NCI-H2196 (cell line): ENCODE results near the gene PTPRU.

Experiments
- DNase-seq: peaks from one replicate; lab custom pipeline; 2025; ENCODE audit not compliant: unreplicated experiment; lab: John Stamatoyannopoulos, UW

The PTPRU gene

DNA sequence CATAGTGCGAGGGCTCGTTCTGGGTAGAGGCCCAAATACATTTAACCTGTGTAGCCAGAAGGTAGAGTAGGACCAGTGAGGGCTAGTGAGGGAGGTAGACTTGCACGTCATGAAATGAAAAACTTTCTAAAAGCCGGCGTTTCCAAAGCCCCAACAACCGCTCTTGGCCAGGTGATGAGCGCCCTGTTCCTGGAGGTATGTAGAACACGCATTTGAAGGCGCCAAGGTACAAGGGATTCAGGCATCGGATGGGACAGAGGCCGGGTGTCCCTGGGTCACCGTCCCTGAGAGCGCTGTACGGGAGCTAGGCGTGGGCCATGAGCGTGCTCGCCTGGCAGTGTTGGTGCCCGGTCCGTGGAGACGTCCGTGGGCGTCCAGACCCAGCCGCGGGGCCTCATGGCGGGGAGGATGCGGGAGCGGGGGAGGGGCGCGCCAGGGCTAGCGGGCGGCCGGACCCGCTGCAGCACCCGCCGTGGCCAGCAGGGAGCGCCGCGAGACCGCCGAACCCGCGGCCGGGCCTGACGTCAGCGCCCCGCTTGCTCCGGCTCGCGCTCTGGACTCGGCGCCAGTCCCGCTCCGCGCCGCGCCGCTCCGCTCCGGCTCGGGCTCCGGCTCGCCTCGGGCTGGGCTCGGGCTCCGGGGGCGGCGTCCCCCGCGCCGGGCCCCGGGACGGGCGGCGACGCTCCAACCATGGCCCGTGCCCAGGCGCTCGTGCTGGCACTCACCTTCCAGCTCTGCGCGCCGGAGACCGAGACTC, at the start of gene PTPRU:
TSS of gene PTPRU (plus strand) at position 568 of the 757 bp plus-strand sequence. CDS start at position 691, 123 bp downstream.
- DNase-seq: peak; percentile 83

DNA sequence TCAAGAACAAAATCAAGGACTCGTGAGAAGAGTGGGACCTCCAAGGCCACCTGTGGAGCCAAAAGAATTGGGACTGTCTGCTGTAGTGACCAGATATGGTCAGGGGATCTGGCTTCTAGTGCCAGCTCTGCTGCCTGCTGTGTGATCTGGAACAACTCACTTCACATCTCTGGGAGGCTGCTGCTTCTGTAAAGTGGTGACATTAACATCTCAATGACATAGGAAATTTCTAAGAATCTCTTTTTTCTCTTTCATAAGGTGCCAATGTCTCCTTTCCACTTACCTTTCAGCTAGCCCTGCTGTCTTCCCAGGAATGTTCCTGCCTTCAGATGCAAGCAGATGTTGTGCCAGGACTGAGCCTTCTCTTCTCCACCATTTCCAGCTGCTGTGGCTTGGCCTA, 49.6 kb upstream of the PTPRU start:
- DNase-seq: no peak

DNA sequence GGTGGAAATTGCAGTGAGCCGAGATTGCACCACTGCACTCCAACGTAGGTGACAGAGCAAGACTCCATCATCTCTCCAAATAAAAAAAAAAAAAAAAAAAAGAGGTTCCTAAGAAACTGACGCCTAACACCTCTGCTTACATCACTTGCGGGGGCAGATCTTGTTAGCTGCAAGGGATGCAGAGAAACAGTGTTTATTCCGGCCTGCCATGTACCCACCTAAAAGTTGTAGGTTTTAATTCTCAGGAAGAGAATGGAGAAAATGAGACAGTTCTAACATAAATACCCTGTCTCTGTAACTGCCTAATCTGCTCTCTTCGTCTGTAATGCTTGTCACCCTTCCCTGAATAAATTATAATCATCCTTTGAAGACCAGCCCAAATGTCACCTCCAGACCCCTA, 45.6 kb upstream of the PTPRU start:
- DNase-seq: no peak

DNA sequence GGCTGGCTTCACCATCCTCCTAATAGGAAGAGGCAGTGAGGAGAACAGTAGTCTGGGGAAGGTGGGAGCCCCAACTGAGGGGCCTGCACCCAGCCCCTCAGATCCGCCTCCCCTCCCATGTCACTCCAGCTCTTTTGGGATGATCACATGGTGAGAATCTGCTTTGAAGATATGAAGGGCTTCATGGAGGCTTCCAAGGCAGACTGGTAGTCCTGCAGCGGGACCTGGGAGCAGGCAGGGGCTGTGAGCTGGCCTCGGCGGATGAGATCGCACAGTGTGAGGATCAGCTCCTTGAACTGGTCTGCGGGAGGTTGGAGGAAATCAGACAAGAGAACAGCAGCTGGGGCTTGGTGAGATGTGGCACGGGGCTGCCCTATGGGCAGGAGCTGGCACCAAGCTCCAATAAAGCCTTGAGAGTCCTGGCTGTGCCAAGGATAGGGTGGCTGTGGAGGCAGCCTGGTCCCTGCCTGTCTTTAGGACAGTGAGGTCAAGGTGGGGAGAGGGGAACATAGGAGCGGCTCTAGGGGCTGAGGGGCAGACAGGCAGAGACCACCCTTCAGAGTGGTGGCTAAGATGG, 42.4 kb upstream of the PTPRU start:
- no peak for DNase-seq

DNA sequence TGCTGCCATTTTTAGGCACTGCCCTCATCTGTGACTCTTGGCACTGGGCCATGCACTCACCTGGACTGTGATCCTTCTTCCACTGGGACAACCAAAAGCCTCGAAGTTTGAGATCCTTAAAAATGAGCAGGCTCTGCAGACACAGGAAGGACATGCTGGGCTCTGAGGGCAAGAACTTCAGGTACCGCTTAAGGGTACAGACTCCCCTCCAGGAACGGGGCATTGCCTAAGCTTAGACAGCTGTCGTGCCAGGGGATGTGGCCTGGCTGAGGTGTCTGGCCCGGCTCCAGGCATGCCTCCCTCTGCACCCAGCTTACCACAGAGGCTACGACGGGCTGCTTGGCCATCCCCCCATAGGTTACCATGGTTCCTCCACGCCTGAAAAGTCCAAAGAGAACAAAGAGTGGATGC, 40.4 kb upstream of the PTPRU start:
- peak; percentile 56 for DNase-seq

- no peak for DNase-seq
Observed at GRCh38 chr1:29196863-29197589, 39.3 kb upstream of the PTPRU start.

DNA sequence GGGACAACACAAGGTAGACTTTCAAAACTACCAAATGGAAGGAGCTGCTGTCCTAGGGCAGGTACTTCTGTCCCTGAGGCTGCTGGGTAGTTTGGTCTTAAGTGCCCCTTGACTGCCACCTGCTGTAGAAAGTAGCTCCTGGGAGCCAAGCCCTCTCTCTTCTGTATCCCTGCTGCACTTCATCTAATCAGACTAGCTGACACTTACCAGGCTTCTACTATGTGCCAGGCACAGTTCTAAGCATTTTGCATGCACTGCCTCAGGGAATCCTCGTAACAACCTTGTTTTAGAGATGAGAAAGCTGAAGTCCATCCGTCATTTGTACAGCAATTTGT, 38.8 kb upstream of the PTPRU start:
- DNase-seq: peak; percentile 14

DNA sequence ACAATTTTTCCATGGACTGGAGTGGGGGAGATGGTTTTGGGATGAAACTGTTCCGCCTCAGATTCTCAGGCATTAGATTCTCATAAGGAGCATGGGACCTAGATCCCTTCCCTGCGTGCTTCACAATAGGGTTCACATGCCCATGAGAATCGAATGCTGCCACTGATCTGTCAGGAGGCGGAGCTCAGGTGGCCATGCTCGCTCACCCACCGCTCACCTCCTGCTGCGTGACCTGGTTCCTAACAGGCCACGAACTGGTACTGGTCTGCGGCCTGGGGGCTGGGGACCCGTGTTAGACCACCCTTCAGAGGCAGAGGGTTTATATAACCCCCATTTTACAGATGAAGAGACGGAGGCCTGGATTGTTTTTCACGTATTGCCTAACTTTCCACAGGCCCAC, 38.3 kb upstream of the PTPRU start:
- no peak for DNase-seq

DNA sequence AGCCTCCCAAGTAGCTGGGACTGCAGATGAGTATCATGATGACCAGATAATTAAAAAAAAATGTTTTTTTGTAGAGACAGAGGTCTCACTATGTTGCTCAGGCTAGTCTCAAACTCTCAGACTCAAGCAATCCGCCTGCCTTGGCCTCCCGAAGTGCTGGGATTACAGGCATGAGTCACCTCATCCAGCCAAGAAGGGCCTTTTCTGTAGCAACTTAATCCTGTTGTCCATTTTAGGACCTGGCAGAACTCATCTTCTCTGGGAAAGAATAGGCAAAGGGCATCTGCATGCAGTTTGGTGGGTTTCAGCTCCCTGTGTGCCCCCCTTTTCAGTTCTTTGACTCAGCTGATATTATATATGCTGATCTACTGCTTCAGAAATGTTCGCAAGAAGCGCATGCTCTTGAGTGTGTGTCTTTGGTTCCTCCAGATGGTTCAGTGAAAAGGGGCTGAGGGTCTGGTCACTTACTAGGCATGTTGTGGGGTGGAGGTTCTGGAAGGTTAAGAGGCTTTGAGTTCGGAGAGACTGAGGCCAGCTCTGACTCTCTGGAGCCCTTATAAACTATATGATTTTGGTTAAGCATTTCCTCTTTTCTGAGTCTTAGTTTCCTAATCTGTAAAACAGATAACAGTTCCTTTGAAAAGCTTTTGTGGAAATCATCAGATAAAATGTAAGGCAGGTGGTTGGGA, 35.3 kb upstream of the PTPRU start:
- DNase-seq: no peak

GRCh38 chr1:29201595-29202051, 34.7 kb upstream of the PTPRU start:
- DNase-seq: no peak

DNA sequence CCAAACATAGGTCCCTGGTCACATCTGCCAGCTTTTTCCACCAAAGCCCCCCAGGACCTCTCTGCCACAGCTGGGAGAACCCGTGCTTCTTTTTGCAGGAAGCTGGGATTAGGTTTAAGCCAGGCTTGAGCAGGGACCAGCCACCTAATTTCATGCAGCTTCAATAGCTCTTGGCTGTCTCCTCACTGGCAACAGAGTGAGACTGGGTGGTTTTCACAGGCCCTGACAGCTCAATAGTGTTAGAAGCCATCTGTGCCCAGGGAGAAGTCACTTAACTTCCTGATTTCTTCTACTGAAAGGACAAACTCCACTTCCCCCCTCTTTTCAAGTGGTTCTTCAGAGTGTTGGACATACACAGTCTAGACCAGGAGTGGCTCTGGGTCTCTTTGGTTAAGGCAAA, 34.3 kb upstream of the PTPRU start:
- DNase-seq: no peak

DNA sequence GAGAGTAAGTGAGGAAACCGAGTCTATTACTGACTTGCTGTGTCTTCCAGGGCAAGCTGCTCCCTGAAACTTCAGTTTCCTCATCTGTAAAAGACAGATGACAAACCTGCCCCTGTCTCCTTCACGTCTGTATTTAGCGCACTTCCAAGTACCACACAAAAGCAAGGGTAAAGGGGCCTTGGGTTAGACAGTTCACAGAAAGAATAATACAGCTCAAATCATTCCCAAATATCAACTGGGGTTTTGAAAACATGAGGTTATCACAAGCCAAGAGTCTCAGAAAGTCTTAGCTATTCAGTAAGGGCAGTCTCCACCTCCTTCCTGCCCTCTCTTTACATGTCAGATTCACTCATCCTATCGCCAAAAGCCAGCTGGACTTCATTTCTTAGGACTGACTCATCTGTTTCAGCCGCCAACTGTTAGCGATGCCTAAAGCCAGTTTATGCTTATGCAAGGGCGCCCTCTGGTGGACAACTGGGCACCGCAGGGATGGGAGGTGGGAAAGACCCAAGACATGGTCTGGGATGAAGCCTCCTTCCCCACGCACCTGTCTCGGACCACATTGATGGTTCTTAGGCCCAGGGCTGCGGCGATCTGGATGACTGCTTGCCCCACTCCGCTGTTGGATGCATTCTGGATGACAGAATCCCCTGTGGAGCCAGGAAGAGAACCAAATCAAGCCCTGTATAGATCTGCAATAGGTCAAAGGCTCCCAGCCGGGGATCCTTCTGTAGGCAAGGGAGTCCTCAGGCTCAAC, 33.6 kb upstream of the PTPRU start:
- peak; percentile 99 for DNase-seq

DNA sequence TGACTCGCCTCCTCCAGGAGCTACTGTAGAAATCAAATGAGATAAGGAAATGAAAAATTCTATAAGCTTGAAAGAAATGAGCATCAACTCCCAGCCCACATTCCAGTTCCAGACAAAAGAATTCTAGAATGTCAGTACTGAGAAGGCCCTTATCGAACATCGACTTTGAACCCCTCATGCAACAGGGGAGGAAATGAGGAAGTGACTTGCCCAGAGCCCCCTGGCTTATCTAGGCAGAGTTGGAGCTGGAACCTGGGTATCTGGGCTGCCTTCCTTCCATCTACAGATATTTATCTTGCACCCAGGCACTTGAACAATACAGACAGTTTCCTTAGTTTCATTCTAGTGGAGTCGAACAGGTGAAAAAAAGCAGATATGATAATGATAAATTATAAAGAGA, 27.9 kb upstream of the PTPRU start:
- DNase-seq: no peak

DNA sequence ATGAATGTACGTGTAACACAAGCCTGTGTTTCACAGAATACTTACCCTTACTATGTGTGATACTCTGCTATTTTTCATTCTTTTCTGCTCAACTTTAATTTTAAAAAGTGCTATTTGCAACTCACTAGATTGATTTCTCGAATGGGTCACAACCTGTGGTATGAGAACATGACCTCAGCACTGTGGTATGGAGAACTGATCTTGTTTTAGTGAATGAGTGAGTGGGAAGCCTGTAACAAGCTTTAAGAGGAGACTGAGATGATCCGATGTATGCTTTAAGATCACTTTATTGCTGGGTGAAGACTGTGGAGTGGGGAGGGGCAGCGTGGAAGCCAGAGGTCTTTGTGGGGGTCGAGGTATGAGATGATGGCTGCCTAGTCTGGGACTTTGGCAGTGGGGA, 27.1 kb upstream of the PTPRU start:
- DNase-seq: no peak

DNA sequence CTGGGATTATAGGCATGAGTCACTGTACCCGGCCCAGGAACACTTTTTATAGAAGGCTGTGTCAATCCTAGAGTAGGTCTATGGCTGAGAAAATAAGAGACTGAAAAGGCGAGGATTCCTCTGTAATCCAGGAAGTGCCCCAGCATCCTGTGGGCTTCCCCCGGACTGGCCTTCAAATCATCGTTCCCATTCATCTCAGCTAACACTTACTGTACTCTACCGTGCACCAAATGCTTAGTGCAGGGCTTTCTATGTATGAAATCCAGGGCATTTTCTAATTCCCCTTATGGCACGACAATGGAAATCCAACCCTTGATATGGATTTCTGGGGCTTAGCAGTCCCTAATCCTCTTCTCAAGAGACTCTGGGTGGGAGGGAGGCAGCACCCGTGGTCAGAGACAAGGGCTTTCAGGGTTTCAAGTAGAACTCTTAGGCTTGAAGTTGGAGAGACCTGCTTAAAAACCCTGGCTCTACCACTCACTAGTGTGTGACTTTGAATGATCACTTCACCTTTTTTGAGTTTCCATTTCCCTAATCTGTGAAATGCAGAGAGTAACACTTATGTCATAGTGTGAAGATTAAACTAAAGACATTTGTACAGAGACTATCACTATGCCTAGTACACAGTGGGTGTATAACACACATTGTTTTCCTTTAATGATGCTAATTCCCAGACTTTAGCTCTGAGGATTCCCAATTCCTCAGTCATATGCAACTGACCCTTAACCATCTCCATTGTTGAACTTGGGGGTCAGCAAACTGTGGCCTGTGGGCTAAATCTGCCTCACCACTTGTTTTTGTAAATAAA, 25.8 kb upstream of the PTPRU start:
- DNase-seq: no peak

DNA sequence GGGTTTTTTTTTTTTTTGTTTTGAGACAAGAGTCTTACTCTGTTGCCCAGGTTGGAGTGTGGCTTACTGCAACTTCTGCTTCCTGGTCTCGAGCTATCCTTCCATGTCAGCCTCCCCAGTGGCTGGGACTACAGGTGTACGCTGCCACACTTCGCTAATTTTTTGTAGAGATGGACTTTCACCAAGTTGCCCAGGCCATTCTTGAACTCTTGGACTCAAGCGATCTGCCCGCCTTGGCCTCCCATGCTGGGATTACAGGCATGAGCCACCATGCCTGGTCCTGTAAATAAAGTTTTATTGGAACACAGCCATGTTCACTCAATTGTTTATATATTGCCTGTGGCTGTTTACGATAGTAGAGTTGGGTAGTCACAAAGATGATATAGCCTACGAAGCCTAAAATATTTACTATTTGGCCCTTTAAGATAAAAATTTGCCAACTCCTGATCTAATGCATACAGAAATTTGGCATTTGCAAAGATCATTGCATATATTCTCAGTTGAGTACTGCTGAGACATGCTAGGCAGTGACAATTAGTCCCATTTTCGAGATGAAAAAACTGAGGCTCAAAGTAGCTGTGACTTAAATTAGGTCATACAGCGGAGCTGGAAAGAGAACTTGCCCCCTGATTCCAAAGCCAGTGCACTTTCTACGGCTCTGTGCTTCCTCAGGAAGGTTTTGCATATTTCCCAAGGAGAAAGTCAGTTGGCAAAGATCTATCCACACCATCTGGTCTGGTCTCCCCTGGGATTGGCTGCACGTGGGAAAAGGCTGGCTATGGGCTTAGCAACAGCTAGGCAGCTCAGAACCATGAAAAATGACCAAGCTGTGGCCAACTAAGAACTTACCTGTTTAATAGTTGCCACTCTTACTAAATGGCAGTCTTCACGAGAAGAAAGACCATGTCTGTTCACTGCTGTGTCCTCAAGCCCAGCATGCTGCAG, 25.0 kb upstream of the PTPRU start:
- DNase-seq: no peak

DNA sequence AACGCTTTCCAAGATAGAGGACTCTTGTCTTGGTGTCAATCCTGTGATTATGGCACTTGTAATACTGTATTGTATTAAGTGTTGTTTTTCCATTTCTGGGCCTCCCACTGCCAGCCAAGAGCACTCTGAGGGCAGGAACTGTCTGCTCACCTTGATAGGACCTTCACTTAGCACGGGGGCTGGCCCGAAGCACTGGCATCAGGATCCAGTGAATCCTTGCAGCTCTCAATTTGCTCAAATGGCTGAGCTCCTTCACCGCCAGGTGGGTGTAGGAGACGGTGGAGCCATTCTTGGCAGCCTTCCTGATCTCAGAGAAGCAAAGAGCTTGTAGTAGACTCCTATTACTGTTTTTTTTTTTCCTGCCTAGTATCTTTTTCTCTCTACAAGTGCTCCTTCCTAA, 23.3 kb upstream of the PTPRU start:
- no peak for DNase-seq

DNA sequence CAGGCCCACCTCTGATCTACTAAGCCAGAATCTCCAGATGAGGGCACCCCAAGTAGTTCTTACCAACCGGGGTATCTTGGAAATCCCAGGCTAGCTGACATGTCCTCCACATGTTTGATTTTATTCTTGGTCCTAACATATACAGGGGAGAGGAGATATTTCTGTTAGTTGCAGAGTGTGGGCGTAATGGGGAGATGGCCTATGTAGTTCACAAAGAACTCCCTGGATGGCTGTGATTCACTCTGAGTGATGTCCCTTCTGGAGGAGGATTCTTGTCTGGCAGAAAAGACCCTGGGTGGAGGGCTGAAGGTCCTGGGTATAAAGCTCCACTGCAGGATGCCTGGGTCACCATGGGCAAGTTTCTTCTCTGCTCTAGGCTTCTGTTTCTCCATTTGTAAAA, 18.7 kb upstream of the PTPRU start:
- DNase-seq: no peak

DNA sequence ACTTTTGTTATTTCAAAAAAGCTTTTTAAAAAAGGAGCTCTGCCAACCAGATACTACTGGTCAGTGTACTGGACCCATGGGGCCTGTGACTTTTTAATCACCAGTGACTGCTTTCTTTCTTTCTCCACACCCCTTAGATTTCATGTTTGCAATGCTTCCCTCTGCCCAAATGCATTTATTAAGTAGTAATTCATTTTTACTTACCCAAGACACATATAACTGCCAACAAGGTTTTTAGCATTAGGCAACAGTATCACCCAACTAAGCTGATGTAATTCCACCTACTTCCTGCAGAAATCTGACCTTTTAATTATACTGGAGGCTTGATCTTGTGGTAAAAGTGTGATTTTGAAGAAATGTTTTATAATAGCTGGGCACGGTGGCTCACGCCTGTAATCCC, 18.1 kb upstream of the PTPRU start:
- no peak for DNase-seq
